MM.1S (cell line): ENCODE data around the gene TBX4.

ENCODE experiments used
- CTCF ChIP-seq: fragments of 300-600 bp; sonication (generic); IDR thresholded peaks from 2 replicates; pipeline ENCODE4 v1.5.1; 2016; ENCODE audit warnings: antibody characterized with exemption, low read length, mixed read lengths
- EZH2 ChIP-seq: fragments of 300-600 bp; sonication (generic); optimal IDR thresholded peaks from 2 replicates; pipeline ENCODE3; 2017; ENCODE audit warnings: low read depth, mild to moderate bottlenecking, antibody characterized with exemption, low read length, mixed read lengths

GRCh38 chr17:61495161-61495857 is 43.1 kb downstream of the TBX4 start:
- TF ChIP-seq CTCF (no peak), EZH2 (no peak)
